Breast epithelium (tissue), 4 donors: Measurements from ENCODE around the gene INTS14. TPM values are rescaled to one million over a fixed set of nuclear protein-coding genes. Genes with fewer than 3 reads are reported as not detected.

Experiments used
- DNase-seq, 2 donors: peaks; one replicate each; pipeline ENCODE4 v3.0.0-alpha.2; 2019; ENCODE audit warnings: low spot score in 2 of 2
- H3K27ac ChIP-seq, 2 donors: fragments of 200-600 bp; sonication (generic) in 1 of 2; one replicate each; pipeline ENCODE4 v1.5.1; 2016 to 2019; ENCODE audit warnings: mild to moderate bottlenecking in 1 of 2
- H3K27me3 ChIP-seq, 2 donors: fragments of 200-600 bp; sonication (generic) in 1 of 2; one replicate each; pipeline versions ENCODE4 v1.5.1 to v1.6.0; 2017 to 2019; ENCODE audit warnings: control low read depth in 1 of 2, mild to moderate bottlenecking in 1 of 2
- H3K36me3 ChIP-seq: fragments of 200-600 bp; one replicate; pipeline ENCODE4 v1.5.1; 2019
- H3K4me1 ChIP-seq, 2 donors: fragments of 200-600 bp; sonication (generic); one replicate each; pipeline ENCODE4 v1.5.1; 2016 to 2019; ENCODE audit warnings: control low read depth in 1 of 2
- H3K4me3 ChIP-seq, 3 donors: fragments of 200-600 bp; sonication (generic); 1 replicate in 2 of 3; 2 replicates in 1 of 3; pipeline ENCODE4 v1.5.1; 2016 to 2019; ENCODE audit warnings: mild to moderate bottlenecking in 3 of 3, moderate library complexity in 2 of 3
- H3K9me3 ChIP-seq, 2 donors: fragments of 200-600 bp; sonication (generic) in 1 of 2; one replicate each; pipeline ENCODE4 v1.5.1; 2016 to 2019; ENCODE audit warnings: control low read depth in 1 of 2
- POLR2A ChIP-seq: fragments of 450-650 bp; IDR thresholded peaks from one replicate; pipeline ENCODE4 v1.6.1; 2016; ENCODE audit warnings: antibody characterized with exemption, mild to moderate bottlenecking, moderate library complexity
- POLR2AphosphoS5 ChIP-seq, 3 donors: sonication (generic); formaldehyde crosslinking; IDR thresholded peaks; one replicate each; pipeline ENCODE4 v1.6.1; 2017; ENCODE audit warnings: antibody characterized with exemption in 3 of 3
- intact Hi-C: fragments of 100-400 bp; cut with DNase I; formaldehyde crosslinking; loops from one replicate; pipeline ENCODE4 v1.15.1; 2023; ENCODE audit warnings: low total_unique reads
- total RNA-seq, 3 donors: library from RNA; depleted of rRNA; stranded (reverse); fragments of >200 nt; gene quantifications; one replicate each; pipeline ENCODE4 v1.1.0, GENCODE V29; 2016
- TF ChIP-seq, protein P1 (sequence below), 3 donors: fragments of 450-650 bp; IDR thresholded peaks; one replicate each; pipeline ENCODE4 v1.5.1; 2016 to 2017; ENCODE audit warnings: antibody characterized with exemption in 3 of 3, mild to moderate bottlenecking in 3 of 3, moderate library complexity in 3 of 3

The INTS14 gene
- total RNA-seq, 3 donors from 2014 or later, result 34.6 to 54.3 (median 37.7) TPM

DNA sequence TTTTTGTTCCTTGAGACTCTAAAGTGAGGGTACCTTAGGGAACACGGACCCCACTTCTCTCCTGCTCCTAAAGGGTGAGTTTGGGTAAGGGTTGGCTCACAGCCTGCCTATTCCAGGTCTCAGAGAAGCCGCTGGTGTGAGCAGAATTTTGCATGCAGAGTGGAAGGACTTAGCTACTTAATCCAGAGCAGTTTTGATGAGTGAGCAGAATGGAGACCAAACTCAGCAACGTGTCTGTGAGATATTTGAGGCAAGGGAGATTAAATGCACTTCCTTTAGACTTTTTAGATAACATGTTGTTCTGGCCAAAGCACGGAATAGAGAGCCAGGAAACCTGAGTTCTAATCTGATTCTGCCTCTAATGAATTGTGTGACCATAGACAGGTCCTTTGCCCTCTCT, 15.9 kb upstream of the INTS14 start:
- TF ChIP-seq POLR2AphosphoS5 (IDR thresholded peaks at IDR 0.05) (no peak), POLR2A (no peak)
- TF ChIP-seq, protein P1, sequence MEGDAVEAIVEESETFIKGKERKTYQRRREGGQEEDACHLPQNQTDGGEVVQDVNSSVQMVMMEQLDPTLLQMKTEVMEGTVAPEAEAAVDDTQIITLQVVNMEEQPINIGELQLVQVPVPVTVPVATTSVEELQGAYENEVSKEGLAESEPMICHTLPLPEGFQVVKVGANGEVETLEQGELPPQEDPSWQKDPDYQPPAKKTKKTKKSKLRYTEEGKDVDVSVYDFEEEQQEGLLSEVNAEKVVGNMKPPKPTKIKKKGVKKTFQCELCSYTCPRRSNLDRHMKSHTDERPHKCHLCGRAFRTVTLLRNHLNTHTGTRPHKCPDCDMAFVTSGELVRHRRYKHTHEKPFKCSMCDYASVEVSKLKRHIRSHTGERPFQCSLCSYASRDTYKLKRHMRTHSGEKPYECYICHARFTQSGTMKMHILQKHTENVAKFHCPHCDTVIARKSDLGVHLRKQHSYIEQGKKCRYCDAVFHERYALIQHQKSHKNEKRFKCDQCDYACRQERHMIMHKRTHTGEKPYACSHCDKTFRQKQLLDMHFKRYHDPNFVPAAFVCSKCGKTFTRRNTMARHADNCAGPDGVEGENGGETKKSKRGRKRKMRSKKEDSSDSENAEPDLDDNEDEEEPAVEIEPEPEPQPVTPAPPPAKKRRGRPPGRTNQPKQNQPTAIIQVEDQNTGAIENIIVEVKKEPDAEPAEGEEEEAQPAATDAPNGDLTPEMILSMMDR (IDR thresholded peaks at IDR 0.05), result no peak
- H3K4me1 ChIP-seq, result no peaks in the 10 kb centered on the region
- intact Hi-C loops, result no loop called here
- H3K27ac ChIP-seq, result no peak overlapping the region
- H3K4me3 ChIP-seq, result no peak overlapping the region
- no peaks in the 10 kb centered on the region for H3K36me3 ChIP-seq
- no peaks in the 10 kb centered on the region for H3K9me3 ChIP-seq
- no peak for DNase-seq
- H3K27me3 ChIP-seq, result no peaks in the 10 kb centered on the region

DNA sequence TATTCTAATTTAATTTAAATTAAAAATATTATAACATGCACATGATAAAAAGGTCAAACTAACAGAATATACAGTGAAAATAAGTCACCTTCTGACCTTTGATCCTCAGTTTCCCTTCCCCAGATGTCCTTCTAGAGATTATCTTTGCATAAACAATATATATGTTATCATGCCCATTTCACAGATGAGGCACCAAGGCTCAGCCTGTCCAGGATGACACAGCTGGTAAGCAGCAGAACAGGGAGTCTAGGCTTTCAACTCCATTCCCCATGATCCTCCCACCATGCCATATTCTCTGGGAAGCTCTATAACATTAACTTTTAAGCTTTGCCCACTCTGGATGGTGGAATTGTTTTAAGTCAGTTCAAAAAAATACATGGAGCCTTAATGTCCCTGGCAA, 12.2 kb upstream of the INTS14 start:
- TF ChIP-seq POLR2A (no peak), POLR2AphosphoS5 (IDR thresholded peaks at IDR 0.05) (no peak)
- TF ChIP-seq, protein P1 (IDR thresholded peaks at IDR 0.05), result no peak
- H3K27ac ChIP-seq, result no peak overlapping the region
- no peaks in the 10 kb centered on the region for H3K27me3 ChIP-seq
- intact Hi-C loops, result no loop called here
- H3K36me3 ChIP-seq, result no peaks in the 10 kb centered on the region
- DNase-seq, result no peak
- no peak overlapping the region for H3K4me3 ChIP-seq
- no peaks in the 10 kb centered on the region for H3K4me1 ChIP-seq
- no peaks in the 10 kb centered on the region for H3K9me3 ChIP-seq

DNA sequence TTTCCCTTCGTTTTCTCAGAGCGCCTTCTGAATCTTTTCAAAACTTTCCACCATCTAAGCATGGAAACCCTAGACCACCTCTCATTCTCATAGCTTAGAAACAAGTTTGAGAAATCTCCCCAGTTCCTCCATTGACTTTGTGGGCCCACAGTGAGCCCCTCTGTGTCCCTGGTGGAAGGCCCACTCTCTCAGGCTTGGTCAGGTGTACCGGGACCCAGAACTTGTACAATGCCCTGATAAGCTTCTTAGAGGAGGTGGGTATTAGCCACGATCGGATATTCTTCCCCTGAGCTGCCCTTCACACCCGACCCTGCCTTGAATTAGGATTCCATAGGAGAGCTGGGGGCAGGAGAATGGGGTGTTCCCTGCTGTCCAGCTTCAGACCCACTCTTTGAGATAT, 10.7 kb upstream of the INTS14 start, which contains the start of gene SLC24A1:
Gene SLC24A1 (plus strand): TSS at position 301 of the 400 bp plus-strand sequence. CDS start 2,143 bp downstream, outside the sequence.
- intact Hi-C loops, result no loop called here
- Histone ChIP-seq H3K27ac (no peak within 1 kb of the TSS), H3K4me3 (no peak within 1 kb of the TSS), H3K27me3 (no peaks in the 10 kb centered on the region), H3K9me3 (no peaks in the 10 kb centered on the region), H3K4me1 (no peaks in the 10 kb centered on the region), H3K36me3 (no peaks in the 10 kb centered on the region)
- DNase-seq, result no peak
- no peak for TF ChIP-seq POLR2A

DNA sequence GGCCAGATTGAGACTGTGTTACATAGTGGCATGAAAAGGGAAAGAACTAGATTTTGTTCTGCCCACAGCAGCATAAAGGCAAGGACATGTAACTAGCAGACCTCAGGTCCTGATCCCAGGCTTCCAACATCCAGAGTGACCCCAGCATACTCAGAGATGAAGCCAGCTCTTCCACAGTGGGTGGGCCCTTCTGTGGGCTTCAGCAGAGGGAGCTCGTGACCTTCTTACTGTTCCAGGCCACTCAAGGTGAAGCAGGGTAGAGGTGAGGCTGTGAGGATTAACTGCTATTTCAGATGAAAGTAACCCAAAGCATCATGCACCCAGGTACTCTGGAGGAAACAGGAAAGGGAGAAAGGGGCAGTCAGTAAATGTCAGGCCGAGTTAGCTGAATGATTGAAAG, 9.9 kb upstream of the INTS14 start:
- H3K9me3 ChIP-seq, result no peaks in the 10 kb centered on the region
- intact Hi-C loops, result no loop called here
- TF ChIP-seq POLR2A (no peak), POLR2AphosphoS5 (IDR thresholded peaks at IDR 0.05) (no peak)
- TF ChIP-seq, protein P1 (IDR thresholded peaks at IDR 0.05), result no peak
- H3K4me1 ChIP-seq, result no peaks in the 10 kb centered on the region
- no peak for DNase-seq
- no peak overlapping the region for H3K27ac ChIP-seq
- no peaks in the 10 kb centered on the region for H3K27me3 ChIP-seq
- no peak overlapping the region for H3K4me3 ChIP-seq
- no peaks in the 10 kb centered on the region for H3K36me3 ChIP-seq

DNA sequence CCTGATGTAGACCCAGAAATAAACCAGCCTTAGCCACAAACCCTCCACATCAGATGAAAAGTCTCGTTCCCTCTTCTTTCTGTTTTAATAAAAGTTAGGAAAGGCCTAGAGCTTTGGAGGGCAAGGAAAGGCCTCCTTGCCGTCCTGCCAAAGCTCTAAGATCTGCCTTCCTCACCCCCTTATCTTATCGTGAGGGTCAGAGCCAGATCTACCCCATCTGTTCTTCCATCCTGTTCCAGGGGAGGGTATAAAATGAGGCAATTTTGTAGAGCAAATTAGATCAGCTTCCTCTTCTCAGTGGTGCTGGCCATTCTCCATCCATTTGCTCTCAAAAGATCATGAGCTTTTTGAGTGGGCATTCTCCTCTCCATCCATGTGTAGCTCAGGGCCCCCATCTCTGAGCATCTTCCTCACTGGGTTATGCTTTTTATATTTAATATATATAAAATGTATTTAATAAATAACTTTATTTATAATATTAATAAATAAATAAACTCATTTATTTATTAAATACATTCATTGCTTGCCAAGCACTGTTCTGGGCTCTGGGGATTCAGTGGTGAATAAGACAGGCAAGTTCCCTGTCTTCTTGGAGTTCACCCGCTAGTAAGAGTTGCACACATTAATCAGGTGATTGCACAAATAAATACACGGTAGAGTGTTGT, 8.8 kb upstream of the INTS14 start:
- Histone ChIP-seq H3K4me1 (no peaks in the 10 kb centered on the region), H3K36me3 (no peaks in the 10 kb centered on the region), H3K27me3 (no peaks in the 10 kb centered on the region), H3K27ac (no peak overlapping the region), H3K9me3 (no peaks in the 10 kb centered on the region), H3K4me3 (no peak overlapping the region)
- intact Hi-C loops, result no loop called here
- no peak for DNase-seq
- TF ChIP-seq POLR2A (no peak), POLR2AphosphoS5 (IDR thresholded peaks at IDR 0.05) (no peak)
- TF ChIP-seq, protein P1 (IDR thresholded peaks at IDR 0.05), result no peak
